GM23338 (cell line): ENCODE measurements around the gene CFAP97. TPM values are rescaled to one million over a fixed set of nuclear protein-coding genes. Genes with fewer than 3 reads are reported as not detected.

Experiments
- ATAC-seq: fragments of 200-7000 bp; cut with Tn5 transposase; 3 replicates; pipeline ENCODE4 v1.9.1; 2020
- DNase-seq: peaks from one replicate; pipeline ENCODE4 v3.0.0-alpha.2; 2015; ENCODE audit warnings: low spot score
- H2AFZ ChIP-seq: fragments of 200-600 bp; sonication (generic); 2 replicates; pipeline ENCODE4 v1.8.0; 2016; ENCODE audit warnings: antibody characterized with exemption, mild to moderate bottlenecking, moderate library complexity
- H3F3A ChIP-seq: fragments of 200-600 bp; sonication (generic); replicated peaks from 2 replicates; pipeline ENCODE4 v1.8.0; 2017; ENCODE audit warnings: antibody characterized with exemption, mixed run types, low read depth
- H3K27ac ChIP-seq: fragments of 200-600 bp; sonication (generic); 2 replicates; pipeline ENCODE4 v1.6.1; 2016; ENCODE audit warnings: low read depth
- H3K27me3 ChIP-seq: fragments of 200-600 bp; sonication (generic); 2 replicates; pipeline ENCODE4 v1.8.0; 2016; ENCODE audit warnings: mild to moderate bottlenecking, mixed run types, moderate library complexity; ENCODE audit not compliant: insufficient read depth
- H3K36me3 ChIP-seq: fragments of 200-600 bp; sonication (generic); 2 replicates; pipeline ENCODE4 v1.8.0; 2016; ENCODE audit warnings: mild to moderate bottlenecking; ENCODE audit not compliant: insufficient read depth
- H3K4me1 ChIP-seq: fragments of 200-600 bp; sonication (generic); 2 replicates; pipeline ENCODE4 v1.8.0; 2016; ENCODE audit warnings: mild to moderate bottlenecking, moderate library complexity; ENCODE audit not compliant: insufficient read depth
- H3K4me2 ChIP-seq: fragments of 200-600 bp; sonication (generic); 2 replicates; pipeline ENCODE4 v1.7.1; 2017; ENCODE audit warnings: mixed run types
- H3K4me3 ChIP-seq: fragments of 200-600 bp; sonication (generic); 2 replicates; pipeline ENCODE4 v1.6.1; 2016; ENCODE audit warnings: mixed run types
- H3K79me2 ChIP-seq: fragments of 200-600 bp; sonication (generic); replicated peaks from 2 replicates; pipeline ENCODE4 v1.8.0; 2017; ENCODE audit warnings: mild to moderate bottlenecking; ENCODE audit not compliant: insufficient read depth
- H3K9me2 ChIP-seq: fragments of 200-600 bp; sonication (generic); 2 replicates; pipeline ENCODE4 v1.8.0; 2017; ENCODE audit not compliant: insufficient read depth
- H4K20me1 ChIP-seq: fragments of 200-600 bp; sonication (generic); replicated peaks from 2 replicates; pipeline ENCODE4 v1.8.0; 2017; ENCODE audit warnings: mild to moderate bottlenecking; ENCODE audit not compliant: insufficient read depth
- H3K27ac Mint-ChIP-seq: 2 replicates; pipeline ENCODE4 v1.8.0; 2020; ENCODE audit warnings: inconsistent platforms, mild to moderate bottlenecking, moderate library complexity, mixed read lengths
- H3K27me3 Mint-ChIP-seq: 3 replicates; pipeline ENCODE4 v1.8.0; 2022; ENCODE audit warnings: low read depth, mild to moderate bottlenecking, moderate library complexity, mixed read lengths, inconsistent platforms; ENCODE audit not compliant: insufficient read depth, poor library complexity
- H3K36me3 Mint-ChIP-seq: 3 replicates; pipeline ENCODE4 v1.8.0; 2021; ENCODE audit warnings: low read depth, mild to moderate bottlenecking, inconsistent platforms, moderate library complexity, mixed read lengths
- H3K4me1 Mint-ChIP-seq: 3 replicates; pipeline ENCODE4 v1.8.0; 2020; ENCODE audit warnings: mild to moderate bottlenecking, inconsistent platforms, mixed read lengths
- H3K4me3 Mint-ChIP-seq: 3 replicates; pipeline ENCODE4 v1.8.0; 2021; ENCODE audit warnings: moderate library complexity, mild to moderate bottlenecking, inconsistent platforms, mixed read lengths
- H3K9me3 Mint-ChIP-seq: 3 replicates; pipeline ENCODE4 v1.8.0; 2020; ENCODE audit warnings: moderate library complexity, mild to moderate bottlenecking, inconsistent platforms, mixed read lengths
- CREB1 ChIP-seq: fragments of 250-450 bp; sonication (Bioruptor Pico); IDR thresholded peaks from 2 replicates; pipeline ENCODE4 v1.5.0; 2020; ENCODE audit warnings: low read depth, mild to moderate bottlenecking, moderate library complexity
- CTCF ChIP-seq, 2 experiments: fragments of 200-600 bp in 1 of 2; sonication (generic) in 1 of 2; conservative IDR thresholded peaks; 2 replicates each; pipeline versions ENCODE4 v1.5.1 to v1.6.1; 2016 to 2017; ENCODE audit warnings: antibody characterized with exemption in 2 of 2, low read depth in 2 of 2, mild to moderate bottlenecking in 2 of 2, moderate library complexity in 1 of 2
- EZH2 ChIP-seq: fragments of 200-600 bp; sonication (generic); IDR thresholded peaks from one replicate; pipeline ENCODE4 v1.8.0; 2017; ENCODE audit warnings: antibody characterized with exemption, mild to moderate bottlenecking, low read depth; ENCODE audit not compliant: unreplicated experiment
- EZH2phosphoT487 ChIP-seq: fragments of 200-600 bp; sonication (generic); IDR thresholded peaks from one replicate; pipeline ENCODE4 v1.8.1; 2018; ENCODE audit warnings: antibody characterized with exemption; ENCODE audit not compliant: unreplicated experiment
- JUNB ChIP-seq: IDR thresholded peaks from one replicate; pipeline ENCODE4 v1.6.1; 2016; ENCODE audit warnings: antibody characterized with exemption; ENCODE audit not compliant: unreplicated experiment
- NANOG ChIP-seq: IDR thresholded peaks from 2 replicates; pipeline ENCODE4 v1.6.1; 2016; ENCODE audit warnings: antibody characterized with exemption, borderline replicate concordance
- POLR2AphosphoS5 ChIP-seq: IDR thresholded peaks from 2 replicates; pipeline ENCODE4 v1.6.1; 2016; ENCODE audit warnings: antibody characterized with exemption, low read depth
- REST ChIP-seq: IDR thresholded peaks from one replicate; pipeline ENCODE4 v1.6.1; 2018; ENCODE audit warnings: antibody characterized with exemption; ENCODE audit not compliant: unreplicated experiment
- STAT1 ChIP-seq: IDR thresholded peaks from one replicate; pipeline ENCODE4 v1.6.1; 2016; ENCODE audit warnings: antibody characterized with exemption; ENCODE audit not compliant: unreplicated experiment
- ZNF114 ChIP-seq: fragments of 250-450 bp; sonication (Bioruptor Pico); IDR thresholded peaks from 2 replicates; pipeline ENCODE4 v1.5.0; 2020; ENCODE audit warnings: mild to moderate bottlenecking, moderate library complexity
- ZNF331 ChIP-seq: fragments of 250-450 bp; sonication (Bioruptor Pico); IDR thresholded peaks from 2 replicates; pipeline ENCODE4 v1.5.0; 2020; ENCODE audit warnings: low read depth, mild to moderate bottlenecking, moderate library complexity
- ZNF462 ChIP-seq: fragments of 250-450 bp; sonication (Bioruptor Pico); IDR thresholded peaks from 2 replicates; pipeline ENCODE4 v1.5.0; 2020; ENCODE audit warnings: mild to moderate bottlenecking, moderate library complexity
- polyA plus RNA-seq: library from polyadenylated mRNA; unstranded; fragments of >200 nt; fragmentation: Nextera tagmentation; extraction: Ambion mirVana; gene quantifications from 2 replicates; pipeline ENCODE4 v1.2.1, GENCODE V29; 2016
- total RNA-seq: library from RNA; depleted of rRNA; stranded (reverse); fragments of >200 nt; shearing (Covaris generic); gene quantifications from 2 replicates; pipeline ENCODE4 v1.2.3, GENCODE V29; 2014
- TF ChIP-seq, protein P1 (sequence below): IDR thresholded peaks from 2 replicates; pipeline ENCODE4 v1.6.1; 2016; ENCODE audit warnings: antibody characterized with exemption

Gene CFAP97
- total and polyA plus RNA-seq, 2 experiments from 2014 or later, result 37.7 to 73.3 TPM

DNA sequence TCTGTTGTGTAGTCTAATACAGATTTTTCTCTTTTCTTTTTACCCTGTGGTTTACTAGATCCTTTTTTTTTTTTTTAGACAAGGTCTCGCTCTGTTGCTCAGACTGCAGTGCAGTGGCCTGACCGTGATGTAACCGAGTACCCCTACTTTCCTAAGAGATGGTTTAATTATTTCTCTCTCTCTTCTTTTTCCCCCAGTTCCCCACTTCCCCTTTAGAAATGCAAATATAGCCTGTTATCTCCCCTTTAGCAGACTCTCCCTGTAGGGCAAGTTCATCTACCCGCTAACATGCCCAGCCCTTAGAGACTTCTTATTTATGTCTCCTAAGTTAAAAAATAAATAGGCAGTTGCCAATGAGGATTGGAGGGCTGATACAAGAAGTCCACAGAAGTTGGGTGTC lies 10.1 kb upstream of the CFAP97 start:
- TF ChIP-seq CTCF (conservative IDR thresholded peaks at IDR 0.05; ENCODE audit: low read depth in 2 of 2), result no peak
- no peak for TF ChIP-seq POLR2AphosphoS5
- no peak for TF ChIP-seq EZH2
- TF ChIP-seq EZH2phosphoT487, result no peak
- no peak for TF ChIP-seq ZNF462 (CRISPR knock-in tag)
- no peak for TF ChIP-seq NANOG
- no peak for TF ChIP-seq CREB1
- no peak for TF ChIP-seq JUNB
- TF ChIP-seq ZNF331, result no peak
- TF ChIP-seq ZNF114 (CRISPR knock-in tag), result no peak
- TF ChIP-seq, protein P1, sequence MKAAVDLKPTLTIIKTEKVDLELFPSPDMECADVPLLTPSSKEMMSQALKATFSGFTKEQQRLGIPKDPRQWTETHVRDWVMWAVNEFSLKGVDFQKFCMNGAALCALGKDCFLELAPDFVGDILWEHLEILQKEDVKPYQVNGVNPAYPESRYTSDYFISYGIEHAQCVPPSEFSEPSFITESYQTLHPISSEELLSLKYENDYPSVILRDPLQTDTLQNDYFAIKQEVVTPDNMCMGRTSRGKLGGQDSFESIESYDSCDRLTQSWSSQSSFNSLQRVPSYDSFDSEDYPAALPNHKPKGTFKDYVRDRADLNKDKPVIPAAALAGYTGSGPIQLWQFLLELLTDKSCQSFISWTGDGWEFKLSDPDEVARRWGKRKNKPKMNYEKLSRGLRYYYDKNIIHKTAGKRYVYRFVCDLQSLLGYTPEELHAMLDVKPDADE, result no peak
- no peak for TF ChIP-seq REST
- TF ChIP-seq STAT1, result no peak
- Mint-ChIP-seq H3K4me3 (peak overlapping the region; percentile 26; the same call in 2 of the 3 replicates), H3K4me1 (peaks cover 60% of the 10 kb centered on the region)

More for the DNA sequence above, 10.1 kb upstream of the CFAP97 start:
- no peaks in the 10 kb centered on the region; the same call in 2 of the 3 replicates for H3K9me3 Mint-ChIP-seq
- H3K27ac Mint-ChIP-seq, result no peak overlapping the region
- peaks cover 22% of the 10 kb centered on the region for H3K27me3 Mint-ChIP-seq
- Histone ChIP-seq H3K4me1 (peaks cover 59% of the 10 kb centered on the region), H3K79me2 (peaks cover 79% of the 10 kb centered on the region), H3K27ac (no peak overlapping the region), H2AFZ (no peak overlapping the region), H3K4me2 (peak overlapping the region; percentile 41), H3K27me3 (peaks cover 24% of the 10 kb centered on the region), H3F3A (no peaks in the 10 kb centered on the region), H3K4me3 (peak overlapping the region; percentile 18; the same call in 1 of the 2 replicates), H4K20me1 (peaks cover 2% of the 10 kb centered on the region; the same call in 1 of the 2 replicates), H3K36me3 (no peaks in the 10 kb centered on the region), H3K9me2 (no peaks in the 10 kb centered on the region)
- no peaks in the 10 kb centered on the region; the same call in 2 of the 3 replicates for H3K36me3 Mint-ChIP-seq
- DNase-seq, result no peak
- no peak for ATAC-seq
